Measurements from ENCODE around the gene AKAP3.

AKAP3 gene

GRCh38 chr12:4649358-4649661, 459 bp upstream of the AKAP3 start (continued):
- no peak for TF ChIP-seq PATZ1 (CRISPR knock-in tag; IDR thresholded peaks at IDR 0.05; ENCODE audit: borderline replicate concordance)
- no peak for TF ChIP-seq ARNTL (CRISPR knock-in tag; IDR thresholded peaks at IDR 0.05; ENCODE audit: borderline replicate concordance, low read depth)

GRCh38 chr12:4648104-4648500, 749 bp downstream of the AKAP3 start:
- no peak for ATAC-seq
- TF ChIP-seq CREB5 (CRISPR knock-in tag; IDR thresholded peaks at IDR 0.05; ENCODE audit: low read depth) (no peak), ZNF565 (CRISPR knock-in tag; conservative IDR thresholded peaks at IDR 0.05; ENCODE audit: low read depth) (no peak), ARNTL (CRISPR knock-in tag; IDR thresholded peaks at IDR 0.05; ENCODE audit: borderline replicate concordance, low read depth) (no peak)

- TF ChIP-seq ARNTL (CRISPR knock-in tag; IDR thresholded peaks at IDR 0.05; ENCODE audit: borderline replicate concordance, low read depth) (no peak), PPARA (CRISPR knock-in tag; IDR thresholded peaks at IDR 0.05; ENCODE audit: borderline replicate concordance) (no peak), SNAI2 (CRISPR knock-in tag; IDR thresholded peaks at IDR 0.05) (no peak), CREB5 (CRISPR knock-in tag; IDR thresholded peaks at IDR 0.05; ENCODE audit: low read depth) (no peak), RARB (CRISPR knock-in tag; IDR thresholded peaks at IDR 0.05) (no peak)
- ATAC-seq = no peak
Observed at GRCh38 chr12:4645023-4645422, 3.8 kb downstream of the AKAP3 start.

- no peak for TF ChIP-seq BACH2 (CRISPR knock-in tag; IDR thresholded peaks at IDR 0.05; ENCODE audit: borderline replicate concordance)
- no peak for TF ChIP-seq TOX (CRISPR knock-in tag; IDR thresholded peaks at IDR 0.05; ENCODE audit: borderline replicate concordance)
- TF ChIP-seq TSHZ2 (CRISPR knock-in tag; IDR thresholded peaks at IDR 0.05) = no peak
- TF ChIP-seq ISL1 (CRISPR knock-in tag; IDR thresholded peaks at IDR 0.05) = no peak
- ATAC-seq = no peak
Observed at GRCh38 chr12:4643747-4644146, 5.1 kb downstream of the AKAP3 start.

GRCh38 chr12:4630262-4630661, 18.6 kb downstream of the AKAP3 start:
- ATAC-seq = no peak
- TF ChIP-seq CSRNP3 (CRISPR knock-in tag; IDR thresholded peaks at IDR 0.05) (no peak), CREB5 (CRISPR knock-in tag; IDR thresholded peaks at IDR 0.05; ENCODE audit: low read depth) (no peak), OSR1 (CRISPR knock-in tag; IDR thresholded peaks at IDR 0.05) (no peak), BACH2 (CRISPR knock-in tag; IDR thresholded peaks at IDR 0.05; ENCODE audit: borderline replicate concordance) (no peak), ZC3H10 (CRISPR knock-in tag; IDR thresholded peaks at IDR 0.05) (no peak), RARB (CRISPR knock-in tag; IDR thresholded peaks at IDR 0.05) (no peak), ZNF565 (CRISPR knock-in tag; conservative IDR thresholded peaks at IDR 0.05; ENCODE audit: low read depth) (no peak), ZFP3 (CRISPR knock-in tag; IDR thresholded peaks at IDR 0.05) (no peak), TCF4 (CRISPR knock-in tag; IDR thresholded peaks at IDR 0.05; ENCODE audit: borderline replicate concordance) (no peak), CSDC2 (CRISPR knock-in tag; IDR thresholded peaks at IDR 0.05) (no peak)
